ENCODE data around the gene SH3TC2. TPM values are rescaled to one million over a fixed set of nuclear protein-coding genes. Genes with fewer than 3 reads are reported as not detected.

Gene SH3TC2
- total and polyA plus RNA-seq, 12 donors = 0.14 to 1.2 (median 0.46) TPM

DNA sequence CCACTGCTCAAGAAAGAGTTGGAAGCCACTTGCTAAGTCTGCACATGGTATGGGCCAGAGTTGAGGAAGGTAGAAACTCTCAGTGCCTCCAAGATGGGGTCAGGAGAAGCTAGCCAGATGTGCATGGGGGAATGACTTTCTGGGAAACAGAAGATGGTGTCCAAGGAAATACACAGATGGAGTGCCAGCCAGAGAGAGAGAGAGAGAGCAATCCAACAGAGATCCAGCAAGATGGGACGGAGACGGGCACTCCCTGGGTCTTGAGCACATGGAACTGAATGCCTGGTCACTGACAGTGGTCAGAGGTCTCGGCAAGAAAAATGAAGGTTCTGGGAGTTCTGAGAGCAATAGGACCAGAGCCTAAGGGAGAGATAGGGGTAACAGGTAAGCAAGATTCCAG, 82.1 kb downstream of the SH3TC2 start:
- Histone ChIP-seq H3K27me3 (no peaks in the 10 kb centered on the region), H3K27ac (no peak overlapping the region), H3K4me1 (replicated peaks in 1 of 2) (no peaks in the 10 kb centered on the region), H3K9me3 (replicated peaks in 1 of 3) (no peaks in the 10 kb centered on the region), H3K36me3 (replicated peaks in 1 of 2) (no peaks in the 10 kb centered on the region), H3K4me3 (no peak overlapping the region)
- no peak for DNase-seq
- WGBS, 4 donors = 83 to 97% (median 87%) methylated on average over 3 of the region's 3 CpGs
- intact Hi-C loops (cut with DNase I) = no loop called here
- TF ChIP-seq POLR2A (IDR thresholded peaks at IDR 0.05) = no peak
- TF ChIP-seq CTCF (IDR thresholded peaks at IDR 0.05) = no peak

DNA sequence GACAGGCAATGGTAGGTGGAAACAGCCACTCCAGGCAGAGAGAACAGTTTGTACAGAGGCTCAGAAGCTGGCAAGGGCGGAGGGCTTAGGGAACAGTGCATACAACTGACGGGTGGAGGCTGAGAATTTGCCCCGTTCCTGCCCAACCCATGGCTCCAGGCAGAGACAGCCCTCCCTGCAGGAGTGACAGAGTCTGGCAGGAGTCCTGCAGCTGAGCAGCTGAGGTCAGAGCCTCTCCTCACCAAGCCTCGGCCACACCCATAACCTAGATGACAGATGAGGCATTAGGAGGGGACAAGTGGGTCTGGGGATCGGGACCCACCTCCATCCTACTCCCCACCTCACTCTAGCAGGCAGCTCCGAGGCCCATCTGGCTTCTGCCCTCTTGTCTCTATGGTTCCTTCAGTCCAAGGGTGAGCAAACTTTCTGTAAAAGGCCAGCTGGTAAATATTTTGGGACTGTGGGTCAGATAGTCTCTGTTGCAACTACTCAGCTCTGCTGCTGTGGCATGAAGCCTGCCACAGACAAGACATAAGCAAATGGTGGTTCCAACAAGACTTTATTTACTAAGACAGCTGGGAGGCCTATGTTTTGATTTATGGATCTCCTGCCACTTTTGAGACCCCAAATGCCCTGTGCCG, 83.7 kb downstream of the SH3TC2 start:
- Histone ChIP-seq H3K9me3 (replicated peaks in 1 of 3) (no peaks in the 10 kb centered on the region), H3K27ac (no peak overlapping the region), H3K4me1 (replicated peaks in 1 of 2) (no peaks in the 10 kb centered on the region), H3K4me3 (no peak overlapping the region), H3K27me3 (no peaks in the 10 kb centered on the region), H3K36me3 (replicated peaks in 1 of 2) (no peaks in the 10 kb centered on the region)
- WGBS, 4 donors = 66 to 79% (median 74%) methylated on average over 6 to 7 of the region's 7 CpGs
- intact Hi-C loops (cut with DNase I) = no loop called here
- peak in 1 of 7 donors; percentile 73 for DNase-seq
- TF ChIP-seq POLR2A (IDR thresholded peaks at IDR 0.05) (no peak), CTCF (IDR thresholded peaks at IDR 0.05) (no peak)

- no peaks in the 10 kb centered on the region for H3K27me3 ChIP-seq
- 57 to 79% (median 67%) methylated on average over 7 of the region's 7 CpGs for WGBS, 4 donors
- DNase-seq = no peak
- no peak for TF ChIP-seq CTCF (IDR thresholded peaks at IDR 0.05)
- TF ChIP-seq POLR2A (IDR thresholded peaks at IDR 0.05) = no peak
- H3K36me3 ChIP-seq (replicated peaks in 1 of 2) = no peaks in the 10 kb centered on the region
- no peak overlapping the region for H3K4me3 ChIP-seq
- H3K27ac ChIP-seq = no peak overlapping the region
- H3K4me1 ChIP-seq (replicated peaks in 1 of 2) = no peaks in the 10 kb centered on the region
- H3K9me3 ChIP-seq (replicated peaks in 1 of 3) = no peaks in the 10 kb centered on the region
- intact Hi-C loops (cut with DNase I) = no loop called here
Observed at GRCh38 chr5:148978370-148979082, 84.3 kb downstream of the SH3TC2 start.

GRCh38 chr5:148976569-148977381, 86.1 kb downstream of the SH3TC2 start:
- intact Hi-C loops (cut with DNase I) = no loop called here
- Histone ChIP-seq H3K27ac (no peak overlapping the region), H3K36me3 (replicated peaks in 1 of 2) (no peaks in the 10 kb centered on the region), H3K4me1 (replicated peaks in 1 of 2) (no peaks in the 10 kb centered on the region), H3K9me3 (replicated peaks in 1 of 3) (no peaks in the 10 kb centered on the region), H3K27me3 (no peaks in the 10 kb centered on the region), H3K4me3 (no peak overlapping the region)
- 59 to 64% (median 63%) methylated on average over 5 of the region's 5 CpGs for WGBS, 4 donors
- TF ChIP-seq POLR2A (IDR thresholded peaks at IDR 0.05) (no peak), CTCF (IDR thresholded peaks at IDR 0.05) (no peak)
- DNase-seq = no peak
